HG03469 (cell line): ENCODE results near the gene TOX2.
A peak's percentile ranks its signal among the peaks of the same experiment; 100 is the strongest.

ENCODE experiments used
- ATAC-seq: cut with Tn5 transposase; IDR thresholded peaks from one replicate; pipeline ENCODE4 v1.9.1; 2021; ENCODE audit warnings: mild to moderate bottlenecking, moderate library complexity, moderate number of reproducible peaks; ENCODE audit not compliant: unreplicated experiment

The TOX2 gene

GRCh38 chr20:43994486-43995100 is 79.9 kb downstream of the TOX2 start:
- ATAC-seq, result no peak

GRCh38 chr20:43995645-43996044 is 81.0 kb downstream of the TOX2 start:
- no peak for ATAC-seq

GRCh38 chr20:43996240-43996930 is 81.7 kb downstream of the TOX2 start:
- no peak for ATAC-seq

- no peak for ATAC-seq
Measured at GRCh38 chr20:43999848-44000247, 85.2 kb downstream of the TOX2 start.

GRCh38 chr20:44001667-44002596 is 87.3 kb downstream of the TOX2 start:
- ATAC-seq, result peak; percentile 56

- ATAC-seq, result no peak
Measured at GRCh38 chr20:44002861-44003260, 88.2 kb downstream of the TOX2 start.

- ATAC-seq, result no peak
Measured at GRCh38 chr20:44003609-44004008, 89.0 kb downstream of the TOX2 start.

- no peak for ATAC-seq
Measured at GRCh38 chr20:44004306-44004915, 89.8 kb downstream of the TOX2 start.

- ATAC-seq, result no peak
Measured at GRCh38 chr20:44005661-44006060, 91.0 kb downstream of the TOX2 start.

- no peak for ATAC-seq
Measured at GRCh38 chr20:44006126-44006525, 91.5 kb downstream of the TOX2 start.

- ATAC-seq, result no peak
Measured at GRCh38 chr20:44006578-44006977, 91.9 kb downstream of the TOX2 start.

GRCh38 chr20:44008806-44009678 is 94.4 kb downstream of the TOX2 start:
- ATAC-seq, result no peak

- ATAC-seq, result no peak
Measured at GRCh38 chr20:44009679-44009992, 95.0 kb downstream of the TOX2 start.

- no peak for ATAC-seq
Measured at GRCh38 chr20:44010162-44010704, 95.6 kb downstream of the TOX2 start.

GRCh38 chr20:44011251-44011940 is 96.7 kb downstream of the TOX2 start:
- no peak for ATAC-seq

GRCh38 chr20:44012466-44013226 is 98.0 kb downstream of the TOX2 start:
- no peak for ATAC-seq

GRCh38 chr20:44014807-44015732 is 100.4 kb downstream of the TOX2 start:
- no peak for ATAC-seq

GRCh38 chr20:44015733-44016103 is 101.1 kb downstream of the TOX2 start:
- ATAC-seq, result no peak
